HCT116 (cell line): ENCODE measurements around the gene NDUFB10. TPM values are rescaled to one million over a fixed set of nuclear protein-coding genes. Genes with fewer than 3 reads are reported as not detected.

Experiments used
- ATAC-seq: fragments of 200-7000 bp; cut with Tn5 transposase; 2 replicates; pipeline ENCODE4 v1.9.1; 2020; ENCODE audit warnings: mild to moderate bottlenecking, moderate library complexity
- BruUV-seq: library from RNA; stranded (reverse); fragments of 400-500 nt; replicated peaks from 2 replicates; lab custom pipeline; 2021; lab: Mats Ljungman, UMichigan
- CTCF ChIA-PET: fragments of 300-600 bp; sonication (Branson Sonifier 250); formaldehyde crosslinking; loops from one replicate; lab custom pipeline; 2021; ENCODE audit warnings: antibody characterized with exemption; lab: Charles Lee
- POLR2A ChIA-PET: fragments of 300-600, 350-600 bp; sonication (Branson Sonifier 250); formaldehyde crosslinking; loops from one replicate; lab custom pipeline; 2021; ENCODE audit warnings: antibody characterized with exemption; lab: Charles Lee
- RAD21 ChIA-PET, 2 experiments: fragments of 300-600 bp; sonication (Branson Sonifier 250); formaldehyde crosslinking; loops; one replicate each; lab custom pipeline; 2023; ENCODE audit warnings: low total read pairs in 2 of 2; ENCODE audit not compliant: uncharacterized antibody in 2 of 2, unreplicated experiment in 2 of 2, low non-redundant PET in 1 of 2; lab: Charles Lee
- DNase-seq: peaks from one replicate; pipeline ENCODE4 v3.0.0-alpha.2; 2010; ENCODE audit warnings: low read depth, low spot score
- H2AFZ ChIP-seq: fragments of 200-600 bp; shearing (Covaris generic), sonication (generic); 2 replicates; pipeline ENCODE4 v1.6.1; 2017; ENCODE audit warnings: low read depth, mixed run types, mixed read lengths, antibody characterized with exemption, low read length; ENCODE audit not compliant: poor library complexity, severe bottlenecking
- H3K27ac ChIP-seq: 2 replicates; pipeline ENCODE4 v1.5.1; 2012; ENCODE audit warnings: low read depth, low read length
- H3K27me3 ChIP-seq: fragments of 200-600 bp; sonication (generic); 2 replicates; pipeline ENCODE4 v1.6.1; 2016; ENCODE audit warnings: mixed run types, low read length, mixed read lengths; ENCODE audit not compliant: insufficient read depth
- H3K36me3 ChIP-seq, 2 experiments: fragments of 200-500 bp in 1 of 2; fragments of 200-600 bp in 1 of 2; sonication (Bioruptor generic) in 1 of 2; sonication (generic) in 1 of 2; 2 replicates each; pipeline versions ENCODE4 v1.5.1 to v1.6.1; 2014 to 2016; ENCODE audit warnings: low read length in 2 of 2, inconsistent platforms in 1 of 2, mixed read lengths in 1 of 2, mixed run types in 1 of 2; ENCODE audit not compliant: insufficient read depth in 2 of 2, control insufficient read depth in 1 of 2
- H3K4me1 ChIP-seq, 2 experiments: fragments of 200-600 bp in 1 of 2; sonication (generic) in 1 of 2; 2 replicates each; pipeline versions ENCODE4 v1.5.1 to v1.6.1; 2012 to 2017; ENCODE audit warnings: low read length in 2 of 2, inconsistent platforms in 1 of 2, mild to moderate bottlenecking in 1 of 2, mixed read lengths in 1 of 2, mixed run types in 1 of 2, moderate library complexity in 1 of 2; ENCODE audit not compliant: insufficient read depth in 2 of 2, control insufficient read depth in 1 of 2
- H3K4me2 ChIP-seq: fragments of 200-600 bp; sonication (generic); 2 replicates; pipeline ENCODE4 v1.6.1; 2017; ENCODE audit warnings: mixed run types, low read length, mixed read lengths
- H3K4me3 ChIP-seq, 2 experiments: fragments of 200-600 bp in 1 of 2; sonication (generic) in 1 of 2; replicated peaks in 1 of 2; 2 replicates each; pipeline ENCODE4 v1.5.1; 2011 to 2016; ENCODE audit warnings: low read length in 2 of 2, control low read depth in 1 of 2, low read depth in 1 of 2, mild to moderate bottlenecking in 1 of 2, mixed read lengths in 1 of 2, mixed run types in 1 of 2
- H3K79me2 ChIP-seq: fragments of 200-600 bp; sonication (generic); 2 replicates; pipeline ENCODE4 v1.6.1; 2017; ENCODE audit warnings: mild to moderate bottlenecking, mixed run types, low read length, moderate library complexity, mixed read lengths; ENCODE audit not compliant: insufficient read depth
- H3K9ac ChIP-seq: fragments of 200-600 bp; sonication (generic); 2 replicates; pipeline ENCODE4 v1.6.1; 2016; ENCODE audit warnings: low read length, mixed read lengths
- H3K9me2 ChIP-seq: fragments of 200-600 bp; sonication (generic), shearing (Covaris generic); 2 replicates; pipeline ENCODE4 v1.6.1; 2017; ENCODE audit warnings: mixed run types, mild to moderate bottlenecking, moderate library complexity; ENCODE audit not compliant: insufficient read depth
- H3K9me3 ChIP-seq, 2 experiments: fragments of 200-500 bp in 1 of 2; fragments of 200-600 bp in 1 of 2; sonication (Bioruptor generic) in 1 of 2; sonication (generic) in 1 of 2; 2 replicates each; pipeline ENCODE4 v1.6.1; 2014 to 2017; ENCODE audit warnings: low read length in 2 of 2, mixed read lengths in 2 of 2, inconsistent platforms in 1 of 2, low read depth in 1 of 2, mild to moderate bottlenecking in 1 of 2, mixed run types in 1 of 2, moderate library complexity in 1 of 2; ENCODE audit not compliant: control insufficient read depth in 1 of 2, insufficient read depth in 1 of 2
- H4K20me1 ChIP-seq: fragments of 200-600 bp; sonication (generic), shearing (Covaris generic); 2 replicates; pipeline ENCODE4 v1.6.1; 2017; ENCODE audit warnings: mixed run types, mild to moderate bottlenecking, moderate library complexity; ENCODE audit not compliant: insufficient read depth
- CTCF ChIP-seq, 3 experiments: fragments of 200-600 bp in 1 of 3; sonication (generic) in 1 of 3; IDR thresholded peaks in 2 of 3; conservative IDR thresholded peaks in 1 of 3; 2 replicates each; pipeline ENCODE4 v1.5.1; 2012 to 2017; ENCODE audit warnings: low read depth in 2 of 3, low read length in 2 of 3, antibody characterized with exemption in 1 of 3, borderline replicate concordance in 1 of 3, control low read depth in 1 of 3, mild to moderate bottlenecking in 1 of 3, mixed read lengths in 1 of 3, mixed run types in 1 of 3, moderate library complexity in 1 of 3; ENCODE audit not compliant: insufficient read depth in 1 of 3
- POLR2A ChIP-seq: IDR thresholded peaks from 2 replicates; pipeline ENCODE4 v1.7.0; 2011; ENCODE audit warnings: borderline replicate concordance; ENCODE audit not compliant: insufficient read depth, insufficient read length; ENCODE audit errors: extremely low read depth
- POLR2AphosphoS5 ChIP-seq: IDR thresholded peaks from 2 replicates; pipeline ENCODE4 v1.6.1; 2011; ENCODE audit warnings: mild to moderate bottlenecking, low read depth, low read length, moderate library complexity
- SRF ChIP-seq: IDR thresholded peaks from 2 replicates; pipeline ENCODE4 v1.6.1; 2012; ENCODE audit warnings: low read depth
- TCF7L2 ChIP-seq: IDR thresholded peaks from 2 replicates; pipeline ENCODE4 v1.7.0; 2011; ENCODE audit warnings: borderline replicate concordance, inconsistent platforms; ENCODE audit not compliant: insufficient read depth, insufficient read length; ENCODE audit errors: extremely low read depth
- YY1 ChIP-seq: IDR thresholded peaks from 2 replicates; pipeline ENCODE4 v1.6.1; 2011; ENCODE audit warnings: low read length, low read depth, moderate library complexity, mild to moderate bottlenecking; ENCODE audit not compliant: insufficient replicate concordance; ENCODE audit errors: extremely low read depth
- ZBTB33 ChIP-seq: IDR thresholded peaks from 2 replicates; pipeline ENCODE4 v1.6.1; 2011; ENCODE audit warnings: mild to moderate bottlenecking, low read length, moderate library complexity; ENCODE audit not compliant: insufficient replicate concordance; ENCODE audit errors: extremely low read depth
- ZFX ChIP-seq: fragments of 450-650 bp; IDR thresholded peaks from 2 replicates; pipeline ENCODE4 v1.6.1; 2017
- intact Hi-C: fragments of 100-400 bp; cut with micrococcal nuclease; formaldehyde crosslinking; loops from 2 replicates; pipeline ENCODE4 v1.10.0; 2022
- total RNA-seq: library from RNA; stranded (reverse); gene quantifications from one replicate; pipeline ENCODE4 v1.2.1, GENCODE V29; 2021; ENCODE audit not compliant: unreplicated experiment

The NDUFB10 gene
- total RNA-seq, 1 experiment from 2014 or later, result 273 TPM

GRCh38 chr16:1964506-1965395, 5.4 kb downstream of the NDUFB10 start, which contains the start of gene RPS2:
Gene RPS2 (minus strand): TSS chr16:1964826. CDS start chr16:1964625, 201 bp downstream.
- RAD21 ChIA-PET, result interaction anchor here (0.7 kb wide), 3 partner anchors 13 to 104 kb away, joined by 3 to 6 read pairs (median 5); no protein-coding TSS in a partner anchor
- H3K4me3 ChIP-seq, result peak within 1 kb of the TSS; percentile 65 to 73
- POLR2A ChIA-PET, result interaction anchor here (0.6 to 5.9 kb wide), 40 partner anchors 9 to 1055 kb away, joined by 3 to 104 read pairs (median 4); partner anchors contain the start of genes FAHD1, GFER, HAGH and MEIOB
- peak; percentile 60 for ATAC-seq
- H4K20me1 ChIP-seq, result peaks cover 11% of the 10 kb centered on the region; the same call in 1 of the 2 replicates
- H3K9me2 ChIP-seq, result no peaks in the 10 kb centered on the region
- no peaks in the 10 kb centered on the region for H3K27me3 ChIP-seq
- CTCF ChIA-PET, result interaction anchor here (0.7 kb wide), 2 partner anchors 14 to 20 kb away, joined by 3 read pairs; partner anchors contain the start of gene GFER
- intact Hi-C loops, result no loop called here
- H2AFZ ChIP-seq, result no peak within 1 kb of the TSS
- peaks cover 68% of the 10 kb centered on the region for H3K79me2 ChIP-seq
- H3K27ac ChIP-seq, result peak within 1 kb of the TSS; percentile 94
- no TSS peak for BruUV-seq
- peak; percentile 99 for TF ChIP-seq POLR2A
- peak; percentile 96 for TF ChIP-seq ZBTB33
- peak; percentile 81 for TF ChIP-seq ZFX
- TF ChIP-seq CTCF (IDR thresholded peaks at IDR 0.05 in 2 of 3, conservative IDR thresholded peaks at IDR 0.05 in 1 of 3; ENCODE audit: borderline replicate concordance in 1 of 3, insufficient read depth in 1 of 3, low read depth in 2 of 3, low read length in 2 of 3), result 0 out of 6 replicates have a peak, but pooled peaks of 1 of the 3 experiments have one; percentile 2
- peak; percentile 81 for TF ChIP-seq YY1
- no peak for TF ChIP-seq TCF7L2
- TF ChIP-seq POLR2AphosphoS5, result peak; percentile 100
- TF ChIP-seq SRF, result no peak
- TF ChIP-seq, all 23 proteins: peak for 6
- H3K4me2 ChIP-seq, result peak within 1 kb of the TSS; percentile 88
- H3K36me3 ChIP-seq, result peaks cover 6 to 20% of the 10 kb centered on the region in 2 experiments
- H3K9ac ChIP-seq, result peak within 1 kb of the TSS; percentile 93
- H3K9me3 ChIP-seq, result no peaks in the 10 kb centered on the region
- peaks cover 5 to 38% of the 10 kb centered on the region in 2 experiments; a peak in 3 of 4 replicates for H3K4me1 ChIP-seq
- DNase-seq, result peak; percentile 95
